Type B pancreatic cell (in vitro differentiated cells): ENCODE results near the gene ATP13A4. TPM values are rescaled to one million over a fixed set of nuclear protein-coding genes. Genes with fewer than 3 reads are reported as not detected.

Experiments
- DNase-seq: peaks from one replicate; pipeline ENCODE4 v3.0.0; 2021; ENCODE audit warnings: mixed read lengths; ENCODE audit not compliant: unreplicated experiment; ENCODE audit errors: extremely low spot score
- H3K27ac Mint-ChIP-seq: 2 replicates; pipeline ENCODE4 v1.8.0; 2021; ENCODE audit warnings: mild to moderate bottlenecking, mixed read lengths
- H3K27me3 Mint-ChIP-seq: 2 replicates; pipeline ENCODE4 v1.8.0; 2021; ENCODE audit warnings: mixed read lengths
- H3K36me3 Mint-ChIP-seq: 2 replicates; pipeline ENCODE4 v1.8.0; 2021; ENCODE audit warnings: mixed read lengths
- H3K4me1 Mint-ChIP-seq: one replicate; pipeline ENCODE4 v1.8.0; 2021; ENCODE audit warnings: mixed read lengths; ENCODE audit not compliant: unreplicated experiment
- H3K4me3 Mint-ChIP-seq: 2 replicates; pipeline ENCODE4 v1.8.0; 2021; ENCODE audit warnings: mild to moderate bottlenecking, mixed read lengths
- H3K9me3 Mint-ChIP-seq: 2 replicates; pipeline ENCODE4 v1.8.0; 2021; ENCODE audit warnings: mixed read lengths
- total RNA-seq: library from RNA; stranded (reverse); gene quantifications from 2 replicates; pipeline ENCODE4 v1.2.1, GENCODE V29; 2021; ENCODE audit warnings: low replicate concordance
- TF ChIP-seq, protein P1 (sequence below): fragments of 200-600 bp; sonication (generic); conservative IDR thresholded peaks from 2 replicates; pipeline ENCODE4 v1.5.0; 2021; ENCODE audit warnings: antibody characterized with exemption, mild to moderate bottlenecking

Gene ATP13A4
- total RNA-seq, 1 donor from 2014 or later = 10.2 TPM

DNA sequence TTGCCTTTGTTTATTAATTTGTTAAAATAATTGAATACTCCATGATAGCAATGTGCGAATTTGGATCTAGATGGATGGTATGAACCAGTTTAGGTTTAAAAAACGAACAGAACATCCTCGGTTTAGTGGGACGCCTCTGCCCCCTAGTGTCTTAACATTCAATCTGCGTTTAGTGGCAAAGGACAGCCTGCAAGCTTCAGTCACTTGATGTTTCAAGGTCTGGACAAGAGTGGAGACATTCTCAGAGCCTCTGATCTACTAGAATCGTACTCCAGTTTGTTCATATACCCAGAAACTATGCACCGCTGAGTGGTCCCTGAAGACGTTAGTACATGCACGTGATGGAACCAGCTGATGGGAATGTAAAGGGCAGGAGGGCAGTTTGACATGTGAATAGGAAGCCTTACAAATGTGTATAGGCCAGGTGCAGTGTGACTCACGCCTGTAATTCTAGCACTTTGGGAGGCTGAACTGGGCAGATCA is 17.8 kb upstream of the ATP13A4 start:
- no peak for DNase-seq
- Mint-ChIP-seq H3K4me3 (no peak overlapping the region), H3K36me3 (no peaks in the 10 kb centered on the region), H3K9me3 (no peaks in the 10 kb centered on the region), H3K27me3 (no peaks in the 10 kb centered on the region), H3K27ac (peak overlapping the region; percentile 7), H3K4me1 (peaks cover 4% of the 10 kb centered on the region)
- TF ChIP-seq, protein P1, sequence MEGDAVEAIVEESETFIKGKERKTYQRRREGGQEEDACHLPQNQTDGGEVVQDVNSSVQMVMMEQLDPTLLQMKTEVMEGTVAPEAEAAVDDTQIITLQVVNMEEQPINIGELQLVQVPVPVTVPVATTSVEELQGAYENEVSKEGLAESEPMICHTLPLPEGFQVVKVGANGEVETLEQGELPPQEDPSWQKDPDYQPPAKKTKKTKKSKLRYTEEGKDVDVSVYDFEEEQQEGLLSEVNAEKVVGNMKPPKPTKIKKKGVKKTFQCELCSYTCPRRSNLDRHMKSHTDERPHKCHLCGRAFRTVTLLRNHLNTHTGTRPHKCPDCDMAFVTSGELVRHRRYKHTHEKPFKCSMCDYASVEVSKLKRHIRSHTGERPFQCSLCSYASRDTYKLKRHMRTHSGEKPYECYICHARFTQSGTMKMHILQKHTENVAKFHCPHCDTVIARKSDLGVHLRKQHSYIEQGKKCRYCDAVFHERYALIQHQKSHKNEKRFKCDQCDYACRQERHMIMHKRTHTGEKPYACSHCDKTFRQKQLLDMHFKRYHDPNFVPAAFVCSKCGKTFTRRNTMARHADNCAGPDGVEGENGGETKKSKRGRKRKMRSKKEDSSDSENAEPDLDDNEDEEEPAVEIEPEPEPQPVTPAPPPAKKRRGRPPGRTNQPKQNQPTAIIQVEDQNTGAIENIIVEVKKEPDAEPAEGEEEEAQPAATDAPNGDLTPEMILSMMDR = peak; percentile 92

- Mint-ChIP-seq H3K4me3 (no peak overlapping the region), H3K36me3 (no peaks in the 10 kb centered on the region), H3K4me1 (peaks cover 4% of the 10 kb centered on the region), H3K27ac (no peak overlapping the region), H3K27me3 (no peaks in the 10 kb centered on the region), H3K9me3 (no peaks in the 10 kb centered on the region)
- DNase-seq = no peak
- TF ChIP-seq, protein P1 = no peak
Measured at GRCh38 chr3:193569119-193569518, 14.4 kb upstream of the ATP13A4 start.

GRCh38 chr3:193564012-193564411 is 9.3 kb upstream of the ATP13A4 start:
- Mint-ChIP-seq H3K27me3 (no peaks in the 10 kb centered on the region), H3K4me3 (no peak overlapping the region), H3K9me3 (no peaks in the 10 kb centered on the region), H3K4me1 (no peaks in the 10 kb centered on the region), H3K36me3 (no peaks in the 10 kb centered on the region), H3K27ac (no peak overlapping the region)
- no peak for DNase-seq
- TF ChIP-seq, protein P1 = no peak

DNA sequence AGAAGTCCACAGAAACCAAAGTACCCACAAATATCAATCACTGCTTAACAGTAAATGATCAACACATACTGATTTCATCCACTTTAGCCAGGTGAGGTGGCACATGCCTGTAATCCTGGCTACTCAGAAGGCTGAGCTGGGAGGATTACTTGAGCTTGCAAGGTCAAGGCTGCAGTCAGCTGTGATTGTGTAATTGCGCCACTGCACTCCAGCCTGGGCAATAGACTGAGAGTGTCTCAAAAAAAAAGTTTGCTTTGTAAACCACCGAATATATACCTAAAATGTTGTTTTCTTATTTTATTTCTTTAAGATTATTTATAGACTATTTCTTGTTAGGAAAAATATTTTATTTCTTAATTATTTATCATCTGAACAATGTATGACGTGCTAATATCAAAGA is 8.7 kb upstream of the ATP13A4 start:
- Mint-ChIP-seq H3K27me3 (no peaks in the 10 kb centered on the region), H3K4me1 (no peaks in the 10 kb centered on the region), H3K4me3 (no peak overlapping the region), H3K27ac (no peak overlapping the region), H3K9me3 (no peaks in the 10 kb centered on the region), H3K36me3 (no peaks in the 10 kb centered on the region)
- DNase-seq = no peak
- TF ChIP-seq, protein P1 = no peak

DNA sequence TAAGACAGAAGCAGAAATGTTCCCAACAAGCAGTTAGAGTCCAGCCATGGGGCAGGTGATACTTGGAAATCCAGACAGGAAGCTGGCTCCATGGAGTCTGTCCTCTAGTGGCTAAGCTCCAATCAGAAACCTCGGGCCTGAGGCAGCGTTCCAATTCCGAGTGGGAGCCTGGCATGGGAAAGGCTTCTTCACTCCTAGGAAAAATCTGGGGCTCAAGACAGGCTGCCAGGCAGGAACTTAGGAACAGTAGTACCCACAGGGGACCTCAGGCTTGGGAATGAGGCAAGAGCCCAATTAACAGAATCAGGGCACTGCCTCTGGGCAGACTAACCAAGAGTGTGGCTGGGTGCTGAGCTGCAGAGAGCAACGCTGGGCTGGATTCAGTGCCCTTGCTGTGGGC is 6.2 kb upstream of the ATP13A4 start:
- H3K9me3 Mint-ChIP-seq = no peaks in the 10 kb centered on the region
- H3K36me3 Mint-ChIP-seq = no peaks in the 10 kb centered on the region
- no peaks in the 10 kb centered on the region for H3K4me1 Mint-ChIP-seq
- DNase-seq = no peak
- TF ChIP-seq, protein P1 = no peak
- H3K27ac Mint-ChIP-seq = no peak overlapping the region
- no peaks in the 10 kb centered on the region for H3K27me3 Mint-ChIP-seq
- H3K4me3 Mint-ChIP-seq = no peak overlapping the region

- no peaks in the 10 kb centered on the region for H3K4me1 Mint-ChIP-seq
Measured at GRCh38 chr3:193560091-193560490, 5.4 kb upstream of the ATP13A4 start.

More at GRCh38 chr3:193560091-193560490, 5.4 kb upstream of the ATP13A4 start:
- no peak for DNase-seq
- TF ChIP-seq, protein P1 = no peak
- Mint-ChIP-seq H3K4me3 (no peak overlapping the region), H3K36me3 (no peaks in the 10 kb centered on the region), H3K27me3 (no peaks in the 10 kb centered on the region), H3K9me3 (no peaks in the 10 kb centered on the region), H3K27ac (no peak overlapping the region)
